ENCODE results near the gene IQCM. TPM values are rescaled to one million over a fixed set of nuclear protein-coding genes. Genes with fewer than 3 reads are reported as not detected.

Gene IQCM
- total and polyA plus RNA-seq, 2 donors (not counting 3 experiments of a cell fraction or from before 2014, with no cell fraction given): not detected

GRCh38 chr4:149534779-149535178, 280.9 kb downstream of the IQCM start:
- Histone ChIP-seq H3K4me2 (ENCODE audit: insufficient read depth, low read length) (no peak overlapping the region), H3K9me1 (replicated peaks; ENCODE audit: control insufficient read depth, extremely low read depth, insufficient read depth, low read length) (no peaks in the 10 kb centered on the region), H3K9me3 (replicated peaks; ENCODE audit: control insufficient read depth, insufficient read depth, low read length) (no peaks in the 10 kb centered on the region), H3K4me1 (ENCODE audit: control insufficient read depth, extremely low read depth, insufficient read depth, low read length) (no peaks in the 10 kb centered on the region), H4K20me1 (replicated peaks; ENCODE audit: control insufficient read depth, extremely low read depth, insufficient read depth, low read length) (no peaks in the 10 kb centered on the region), H3K27me3 (ENCODE audit: control insufficient read depth in 2 of 2, insufficient read depth in 2 of 2, low read length in 2 of 2) (no peaks in the 10 kb centered on the region), H2AFZ (ENCODE audit: low read depth, low read length) (no peak overlapping the region), H3K79me2 (ENCODE audit: control insufficient read depth, insufficient read depth, low read length) (no peaks in the 10 kb centered on the region), H3K36me3 (ENCODE audit: control insufficient read depth in 2 of 2, extremely low read depth in 1 of 2, insufficient read depth in 2 of 2, low read length in 2 of 2) (no peaks in the 10 kb centered on the region), H3K4me3 (replicated peaks in 1 of 3; ENCODE audit: insufficient read depth in 1 of 3, low read depth in 1 of 3, low read length in 3 of 3) (no peak overlapping the region), H3K9ac (replicated peaks; ENCODE audit: extremely low read depth, insufficient read depth, low read length) (no peak overlapping the region), H3K27ac (ENCODE audit: insufficient read depth, low read depth, low read length) (no peak overlapping the region)
- DNase-seq (ENCODE audit: low read depth, low spot score) (no peak), FAIRE-seq (no peak)
- BruUV-seq (replicated peaks): no TSS peak
- intact Hi-C loops (cut with micrococcal nuclease) (no loop called here), dilution Hi-C loops (cut with MboI; ENCODE audit: extremely low pct_ligation_motif_present, low sequenced_read_pairs) (no loop called here)
- TF ChIP-seq MYC (IDR thresholded peaks at IDR 0.05; ENCODE audit: low read depth, low read length) (no peak), JUN (IDR thresholded peaks at IDR 0.05; ENCODE audit: borderline replicate concordance, insufficient read depth, insufficient read length, low read depth) (no peak), MAX (IDR thresholded peaks at IDR 0.05; ENCODE audit: insufficient read depth, insufficient read length) (no peak), EZH2 (IDR thresholded peaks at IDR 0.05; ENCODE audit: borderline replicate concordance, low read depth, low read length, severe bottlenecking) (no peak), CTCF (IDR thresholded peaks at IDR 0.05; ENCODE audit: extremely low read depth in 1 of 2, insufficient read depth in 1 of 2, low read depth in 1 of 2, low read length in 2 of 2) (no peak), POLR2AphosphoS5 (IDR thresholded peaks at IDR 0.05; ENCODE audit: insufficient read depth, low read depth, low read length) (no peak), POLR2A (IDR thresholded peaks at IDR 0.05; ENCODE audit: low read depth, low read length) (no peak), GATA2 (IDR thresholded peaks at IDR 0.05; ENCODE audit: insufficient read depth, insufficient read length, low read depth, low read length) (no peak), FOS (IDR thresholded peaks at IDR 0.05; ENCODE audit: borderline replicate concordance, insufficient read depth, low read length) (no peak)
- ChIA-PET POLR2A (no interaction called here), CTCF (no interaction called here)
